Heart left ventricle (tissue), 16 donors: ENCODE results near the gene CHD5. TPM values are rescaled to one million over a fixed set of nuclear protein-coding genes. Genes with fewer than 3 reads are reported as not detected.

Experiments used
- ATAC-seq, 4 donors: fragments of 200-7000 bp; cut with Tn5 transposase; one replicate each; pipeline ENCODE4 v1.9.1; 2020 to 2022; ENCODE audit warnings: moderate library complexity in 4 of 4, mild to moderate bottlenecking in 3 of 4, moderate number of reproducible peaks in 1 of 4
- DNase-seq, 5 donors: peaks; one replicate each; pipeline ENCODE4 v3.0.0-alpha.2; 2020
- H3K27ac ChIP-seq, 12 donors: fragments of 200-600 bp; sonication (generic) in 4 of 12; one replicate each; pipeline versions ENCODE4 v1.5.0 to v1.8.0; 2016 to 2022; ENCODE audit warnings: mild to moderate bottlenecking in 2 of 12
- H3K27me3 ChIP-seq, 9 donors: fragments of 200-600 bp; sonication (generic) in 2 of 9; one replicate each; pipeline versions ENCODE4 v1.5.1 to v1.8.0; 2016 to 2022; ENCODE audit warnings: mild to moderate bottlenecking in 3 of 9
- H3K36me3 ChIP-seq, 9 donors: fragments of 200-600 bp; sonication (generic) in 2 of 9; one replicate each; pipeline versions ENCODE4 v1.5.0 to v1.8.0; 2018 to 2022; ENCODE audit warnings: mild to moderate bottlenecking in 2 of 9
- H3K4me1 ChIP-seq, 12 donors: fragments of 200-600 bp; sonication (generic) in 4 of 12; one replicate each; pipeline versions ENCODE4 v1.5.0 to v1.8.0; 2016 to 2022; ENCODE audit warnings: mild to moderate bottlenecking in 3 of 12
- H3K4me3 ChIP-seq, 12 donors: fragments of 200-600 bp; sonication (generic) in 4 of 12; one replicate each; pipeline versions ENCODE4 v1.5.0 to v1.8.0; 2017 to 2022; ENCODE audit warnings: mild to moderate bottlenecking in 9 of 12, moderate library complexity in 4 of 12
- H3K9me3 ChIP-seq, 12 donors: fragments of 200-600 bp; sonication (generic) in 4 of 12; one replicate each; pipeline versions ENCODE4 v1.5.0 to v1.8.0; 2016 to 2022; ENCODE audit warnings: mild to moderate bottlenecking in 1 of 12
- POLR2A ChIP-seq, 2 donors: fragments of 450-650 bp; IDR thresholded peaks; one replicate each; pipeline ENCODE4 v1.6.1; 2017; ENCODE audit warnings: antibody characterized with exemption in 2 of 2, mild to moderate bottlenecking in 2 of 2, moderate library complexity in 2 of 2
- WGBS, 4 donors: extraction: QIAGEN DNeasy Blood & Tissue Kit in 2 of 4; methylation state at CpG; one replicate each; pipeline versions ENCODE4 v1.1.5 to v1.1.7; 2013 to 2018; 5-methylcytosine and 5-hydroxymethylcytosine counted together
- intact Hi-C, 10 donors: fragments of 100-400 bp; cut with DNase I; formaldehyde crosslinking; loops; one replicate each; pipeline versions ENCODE4 v1.11.1 to v1.14.2; 2022
- polyA plus RNA-seq, 2 donors: library from polyadenylated mRNA; stranded (reverse); fragments of 200-250 nt; gene quantifications; one replicate each; pipeline ENCODE4 v1.2.3, GENCODE V29; 2013
- total RNA-seq, 9 donors: library from RNA; depleted of rRNA in 2 of 9; stranded (reverse); fragments of >200 nt in 2 of 9; fragmentation: NEBNext Ultra II Directional in 3 of 9; extraction: Animal tissue kit (Norgen Biotek cat#: 25700) in 3 of 9; gene quantifications; one replicate each; pipeline versions ENCODE4 v1.1.0 to v1.2.4, GENCODE V29; 2016 to 2023
- TF ChIP-seq, protein P1 (sequence below), 12 donors: fragments of 200-600 bp; sonication (generic) in 4 of 12; IDR thresholded peaks; one replicate each; pipeline versions ENCODE4 v1.5.0 to v1.8.0; 2018 to 2022; ENCODE audit warnings: antibody characterized with exemption in 12 of 12, mild to moderate bottlenecking in 5 of 12
- donor health status: ischemic (EF 13 %, LVEDD 7.1; RV severe dilation, severe dysfunction).
- donor health status: healthy with polysubstance abuse.
- donor health status: DM: no; HTN: yes; CAD: no.
- donor health status: DM: no; HTN: no; CAD: no.
- donor health status: ischemic (EF 25% LVEDD 6.9; RV normal size, moderate dysfunction).
- donor health status: ischemic (EF 25% LVEDD 5.7; RV mildly dilated, moderate dysfunction).
- donor health status: healthy.
- donor health status: DM: yes; HTN: yes; CAD: no.
- donor health status: ischemic (EF 35%, LVEDD 5.7; RV mildly dilated, moderate dysfunction).
- donor health status: nonischemic (EF 11% LVEDD 7.7; RV severe dilation, severe dysfunction).
- donor health status: DM: yes; HTN: yes; CAD: no.
- donor health status: PGD.
- donor health status: ischemic (EF 29% LVEDD 5.4; RV normal size, mild dysfunction).
- donor health status: nonischemic (EF 23%, LVEDD 6.1; RV moderate dilation, normal function).

The CHD5 gene
- total and polyA plus RNA-seq, 11 donors: 0.07 to 1.3 (median 0.22) TPM; not detected in 2

DNA sequence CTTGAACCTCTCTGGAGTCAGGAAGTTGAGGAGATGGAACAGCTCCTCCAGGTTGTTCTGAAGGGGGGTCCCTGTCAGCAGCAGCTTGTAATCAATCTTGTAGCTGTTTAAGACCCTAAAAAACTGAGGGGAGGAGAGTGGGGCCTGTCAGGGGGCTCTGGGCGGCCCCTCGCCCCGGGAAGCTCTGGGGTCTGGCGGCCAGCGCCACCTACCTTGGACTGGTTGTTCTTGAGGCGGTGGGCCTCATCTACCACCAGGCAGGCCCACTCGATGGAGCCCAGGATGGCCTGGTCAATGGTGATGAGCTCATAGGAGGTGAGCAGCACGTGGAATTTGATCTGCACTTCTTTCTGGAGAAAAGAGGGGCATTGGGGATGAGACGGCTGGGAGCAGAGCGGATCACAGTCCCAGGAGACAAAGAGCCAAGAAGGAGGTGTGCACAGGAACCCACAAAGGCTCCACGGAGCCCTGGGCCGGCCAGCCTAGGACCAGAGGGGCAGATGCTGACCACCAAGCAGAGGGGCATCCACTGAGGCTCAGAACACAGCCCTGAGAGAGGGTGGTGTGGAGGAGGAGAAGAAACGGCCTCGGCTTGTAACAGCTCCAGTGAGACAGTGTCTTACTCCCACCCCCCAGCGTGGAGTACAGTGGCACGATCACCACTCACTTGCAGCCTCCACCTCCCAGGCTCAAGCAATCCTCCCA lies 43.5 kb downstream of the CHD5 start:
- Histone ChIP-seq H3K36me3 (no peaks in the 10 kb centered on the region), H3K4me1 (no peaks in the 10 kb centered on the region), H3K27me3 (peaks cover 0 to 11% (median 0%) of the 10 kb centered on the region in 9 donors), H3K27ac (no peak overlapping the region), H3K4me3 (no peak overlapping the region), H3K9me3 (peaks cover 0 to 10% (median 0%) of the 10 kb centered on the region in 12 donors)
- DNase-seq (peak in 1 of 5 donors; percentile 37), ATAC-seq (no peak)
- TF ChIP-seq, protein P1, sequence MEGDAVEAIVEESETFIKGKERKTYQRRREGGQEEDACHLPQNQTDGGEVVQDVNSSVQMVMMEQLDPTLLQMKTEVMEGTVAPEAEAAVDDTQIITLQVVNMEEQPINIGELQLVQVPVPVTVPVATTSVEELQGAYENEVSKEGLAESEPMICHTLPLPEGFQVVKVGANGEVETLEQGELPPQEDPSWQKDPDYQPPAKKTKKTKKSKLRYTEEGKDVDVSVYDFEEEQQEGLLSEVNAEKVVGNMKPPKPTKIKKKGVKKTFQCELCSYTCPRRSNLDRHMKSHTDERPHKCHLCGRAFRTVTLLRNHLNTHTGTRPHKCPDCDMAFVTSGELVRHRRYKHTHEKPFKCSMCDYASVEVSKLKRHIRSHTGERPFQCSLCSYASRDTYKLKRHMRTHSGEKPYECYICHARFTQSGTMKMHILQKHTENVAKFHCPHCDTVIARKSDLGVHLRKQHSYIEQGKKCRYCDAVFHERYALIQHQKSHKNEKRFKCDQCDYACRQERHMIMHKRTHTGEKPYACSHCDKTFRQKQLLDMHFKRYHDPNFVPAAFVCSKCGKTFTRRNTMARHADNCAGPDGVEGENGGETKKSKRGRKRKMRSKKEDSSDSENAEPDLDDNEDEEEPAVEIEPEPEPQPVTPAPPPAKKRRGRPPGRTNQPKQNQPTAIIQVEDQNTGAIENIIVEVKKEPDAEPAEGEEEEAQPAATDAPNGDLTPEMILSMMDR (IDR thresholded peaks at IDR 0.05): no peak
- no peak for TF ChIP-seq POLR2A (IDR thresholded peaks at IDR 0.05)
- intact Hi-C loops: no loop called here
- 77 to 84% (median 79%) methylated on average over 15 to 16 of the region's 16 CpGs for WGBS, 4 donors

DNA sequence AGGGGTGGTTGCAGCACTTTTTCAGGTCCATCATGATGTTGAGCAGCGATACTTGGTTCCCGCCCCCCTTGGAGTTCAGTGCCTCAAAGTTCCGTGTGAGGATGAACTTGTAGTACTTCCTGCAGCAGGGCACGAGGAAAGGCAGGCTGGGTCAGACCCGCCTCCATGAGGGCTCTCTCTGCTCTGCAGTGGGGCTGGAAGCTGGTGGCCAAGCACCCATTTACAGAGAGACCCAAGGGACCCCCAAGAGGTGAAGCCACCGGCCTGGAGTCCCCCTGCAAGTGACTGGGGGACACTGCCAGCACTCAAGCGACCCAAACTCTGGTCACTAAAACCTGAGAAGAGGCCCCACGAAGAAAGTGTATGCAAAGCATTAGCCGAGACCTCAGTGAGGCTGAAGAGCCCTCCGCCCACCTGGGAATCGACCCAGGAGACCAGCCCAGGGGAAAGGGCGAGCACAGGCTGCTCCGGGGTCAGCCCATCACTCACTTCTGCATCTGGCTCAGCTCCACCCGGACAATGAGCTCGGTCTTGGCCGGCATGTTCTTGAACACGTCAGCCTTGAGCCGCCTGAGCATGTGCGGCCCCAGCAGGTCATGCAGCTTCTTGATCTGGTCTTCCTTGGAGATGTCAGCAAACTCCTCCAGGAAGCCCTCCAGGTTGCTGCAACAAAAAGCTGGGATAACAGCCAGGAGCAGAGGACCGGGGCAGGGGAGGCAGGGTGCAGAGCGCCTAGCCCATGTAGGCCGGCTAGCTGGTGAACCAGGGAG lies 45.2 kb downstream of the CHD5 start:
- TF ChIP-seq POLR2A (IDR thresholded peaks at IDR 0.05): no peak
- TF ChIP-seq, protein P1 (IDR thresholded peaks at IDR 0.05): no peak
- H3K27ac ChIP-seq: no peak overlapping the region
- no peaks in the 10 kb centered on the region for H3K36me3 ChIP-seq
- 79 to 86% (median 83%) methylated on average over 20 to 22 of the region's 22 CpGs for whole genome bisulfite sequencing, 4 donors
- H3K27me3 ChIP-seq: peaks cover 0 to 11% (median 0%) of the 10 kb centered on the region in 9 donors
- DNase-seq: peak in 2 of 5 donors; percentile 10 to 46
- intact Hi-C loops: no loop called here
- peaks cover 0 to 12% (median 0%) of the 10 kb centered on the region in 12 donors for H3K9me3 ChIP-seq
- no peak for ATAC-seq
- no peaks in the 10 kb centered on the region for H3K4me1 ChIP-seq
- H3K4me3 ChIP-seq: no peak overlapping the region

DNA sequence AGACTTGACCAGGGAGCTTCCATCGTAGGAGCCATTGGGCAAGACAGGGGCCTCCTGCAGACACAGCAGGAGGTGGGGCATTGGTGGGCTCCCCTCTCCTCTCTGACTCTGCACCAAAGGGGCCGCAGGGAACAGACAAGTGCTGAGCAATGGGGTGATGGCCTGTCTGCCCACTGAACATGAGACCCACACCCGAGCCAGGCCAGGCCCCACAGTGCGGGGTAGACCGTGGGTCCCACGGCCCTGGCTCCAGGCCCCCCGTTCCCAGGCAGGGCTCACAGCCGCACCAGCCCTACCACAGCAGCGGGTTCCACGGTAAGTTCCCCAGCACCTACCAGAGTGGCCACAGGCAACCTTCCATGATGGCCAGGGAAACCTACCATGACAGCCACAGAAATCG lies 45.9 kb downstream of the CHD5 start:
- intact Hi-C loops: no loop called here
- Histone ChIP-seq H3K27ac (no peak overlapping the region), H3K9me3 (peaks cover 0 to 12% (median 0%) of the 10 kb centered on the region in 12 donors), H3K4me1 (no peaks in the 10 kb centered on the region), H3K36me3 (no peaks in the 10 kb centered on the region), H3K27me3 (peaks cover 0 to 11% (median 0%) of the 10 kb centered on the region in 9 donors), H3K4me3 (no peak overlapping the region)
- no peak for ATAC-seq
- peak in 1 of 5 donors; percentile 25 for DNase-seq
- WGBS, 4 donors: 83 to 92% (median 88%) methylated on average over 4 to 11 of the region's 11 CpGs
- TF ChIP-seq POLR2A (IDR thresholded peaks at IDR 0.05): no peak
- TF ChIP-seq, protein P1 (IDR thresholded peaks at IDR 0.05): no peak
